Measurements from ENCODE around the gene GNAZ.
A peak's percentile ranks its signal among the peaks of the same experiment; 100 is the strongest.
"Not testable (repeated sequence)": the region's sequence is repeated elsewhere in the genome, so short reads cannot be mapped to it uniquely, and the experiment has no call there.

The GNAZ gene

GRCh38 chr22:23122216-23122957 is 52.1 kb downstream of the GNAZ start:
- no peak for DNase-seq

GRCh38 chr22:23122992-23123803 is 52.9 kb downstream of the GNAZ start:
- DNase-seq = no peak

- no peak for DNase-seq
Measured at GRCh38 chr22:23123804-23124254, 53.5 kb downstream of the GNAZ start.

GRCh38 chr22:23124611-23125511 is 54.5 kb downstream of the GNAZ start:
- no peak for DNase-seq

- no peak for DNase-seq
Measured at GRCh38 chr22:23125512-23126103, 55.3 kb downstream of the GNAZ start.

- DNase-seq = no peak
Measured at GRCh38 chr22:23126165-23127054, 56.1 kb downstream of the GNAZ start.

GRCh38 chr22:23127055-23127756 is 56.9 kb downstream of the GNAZ start:
- DNase-seq = no peak

- no peak for DNase-seq
Measured at GRCh38 chr22:23127788-23128187, 57.5 kb downstream of the GNAZ start.

GRCh38 chr22:23128269-23129108 is 58.2 kb downstream of the GNAZ start:
- peak; percentile 76 for DNase-seq

GRCh38 chr22:23129149-23129548 is 58.8 kb downstream of the GNAZ start:
- DNase-seq = no peak

- DNase-seq = no peak
Measured at GRCh38 chr22:23130697-23131096, 60.4 kb downstream of the GNAZ start.

GRCh38 chr22:23131931-23132330 is 61.6 kb downstream of the GNAZ start:
- no peak for DNase-seq

GRCh38 chr22:23132376-23133091 is 62.2 kb downstream of the GNAZ start:
- DNase-seq = no peak

- DNase-seq = no peak
Measured at GRCh38 chr22:23133922-23134321, 63.6 kb downstream of the GNAZ start.

- not testable (repeated sequence) for DNase-seq
Measured at GRCh38 chr22:23136991-23137390, 66.7 kb downstream of the GNAZ start.

GRCh38 chr22:23137468-23137867 is 67.1 kb downstream of the GNAZ start:
- DNase-seq = no peak

GRCh38 chr22:23137905-23138561 is 67.7 kb downstream of the GNAZ start:
- DNase-seq = peak; percentile 59

- no peak for DNase-seq
Measured at GRCh38 chr22:23138584-23139435, 68.5 kb downstream of the GNAZ start.
